HEK293T (cell line): ENCODE results near the gene NFIA.

Source experiments
- CTCF ChIA-PET: fragments of 350-600 bp; formaldehyde crosslinking; extraction: SDS; loops from one replicate; lab custom pipeline; 2021; ENCODE audit warnings: antibody characterized with exemption, inconsistent platforms; lab: Yijun Ruan, JAX
- POLR2A ChIA-PET: fragments of 350-600 bp; formaldehyde crosslinking; extraction: SDS; loops from one replicate; lab custom pipeline; 2020; ENCODE audit warnings: antibody characterized with exemption, inconsistent platforms; lab: Yijun Ruan, JAX
- DNase-seq: peaks from one replicate; pipeline ENCODE4 v3.0.0; 2012; ENCODE audit warnings: mixed read lengths; ENCODE audit errors: extremely low spot score
- ARNT ChIP-seq: fragments of 450-650 bp; IDR thresholded peaks from 2 replicates; pipeline ENCODE4 v1.6.1; 2017; ENCODE audit warnings: mild to moderate bottlenecking
- BHLHE40 ChIP-seq: fragments of 450-650 bp; IDR thresholded peaks from 2 replicates; pipeline ENCODE4 v1.6.1; 2016; ENCODE audit warnings: mild to moderate bottlenecking, moderate library complexity, borderline replicate concordance
- CTBP1 ChIP-seq: fragments of 450-650 bp; IDR thresholded peaks from 2 replicates; pipeline ENCODE4 v1.6.1; 2016; ENCODE audit warnings: borderline replicate concordance
- ELF4 ChIP-seq: fragments of 450-650 bp; IDR thresholded peaks from 2 replicates; pipeline ENCODE4 v1.6.1; 2017; ENCODE audit warnings: antibody characterized with exemption
- FOXA1 ChIP-seq: fragments of 450-650 bp; IDR thresholded peaks from 2 replicates; pipeline ENCODE4 v1.6.1; 2016; ENCODE audit warnings: mild to moderate bottlenecking
- FOXK2 ChIP-seq: fragments of 450-650 bp; IDR thresholded peaks from 2 replicates; pipeline ENCODE4 v1.6.1; 2016; ENCODE audit warnings: mild to moderate bottlenecking
- FOXM1 ChIP-seq: fragments of 450-650 bp; IDR thresholded peaks from 2 replicates; pipeline ENCODE4 v1.6.1; 2017; ENCODE audit warnings: mild to moderate bottlenecking, borderline replicate concordance
- HDGF ChIP-seq: fragments of 450-650 bp; IDR thresholded peaks from 2 replicates; pipeline ENCODE4 v1.6.1; 2017; ENCODE audit warnings: antibody characterized with exemption, borderline replicate concordance
- L3MBTL2 ChIP-seq: fragments of 450-650 bp; conservative IDR thresholded peaks from 2 replicates; pipeline ENCODE4 v1.6.1; 2016; ENCODE audit warnings: mild to moderate bottlenecking
- LEF1 ChIP-seq: fragments of 450-650 bp; IDR thresholded peaks from 2 replicates; pipeline ENCODE4 v1.6.1; 2017; ENCODE audit warnings: mild to moderate bottlenecking, borderline replicate concordance
- NFRKB ChIP-seq: fragments of 450-650 bp; IDR thresholded peaks from 2 replicates; pipeline ENCODE4 v1.6.1; 2016; ENCODE audit warnings: mild to moderate bottlenecking, moderate library complexity
- SP1 ChIP-seq: fragments of 450-650 bp; IDR thresholded peaks from 2 replicates; pipeline ENCODE4 v1.6.1; 2017
- SUZ12 ChIP-seq: fragments of 450-650 bp; IDR thresholded peaks from 2 replicates; pipeline ENCODE4 v1.6.1; 2016; ENCODE audit warnings: mild to moderate bottlenecking
- TARDBP ChIP-seq: fragments of 450-650 bp; IDR thresholded peaks from 2 replicates; pipeline ENCODE4 v1.6.1; 2016
- ZNF384 ChIP-seq: fragments of 450-650 bp; IDR thresholded peaks from 2 replicates; pipeline ENCODE4 v1.6.1; 2016
- TF ChIP-seq, protein P1 (sequence below): fragments of 450-650 bp; IDR thresholded peaks from 2 replicates; pipeline ENCODE4 v1.6.1; 2016

NFIA gene

DNA sequence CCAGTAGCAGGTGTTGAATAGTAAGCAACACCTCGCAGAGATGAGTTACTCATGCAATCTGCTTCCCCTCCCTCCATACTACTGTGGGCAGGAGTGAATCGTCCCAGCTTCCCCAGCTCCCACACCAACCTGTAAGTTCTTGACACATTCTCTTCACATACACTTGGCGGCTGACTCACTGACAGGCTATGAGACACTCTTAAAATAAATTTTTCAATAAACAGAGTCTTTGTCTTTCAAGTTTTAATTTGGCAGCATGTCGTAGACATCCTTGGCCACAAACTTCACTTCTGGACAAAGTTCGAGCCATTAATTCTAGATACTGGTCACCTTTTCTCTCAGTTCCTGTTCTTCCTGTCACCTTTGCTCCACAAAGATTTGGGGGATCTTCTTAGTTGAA is 351.9 kb downstream of the NFIA start:
- DNase-seq, result no peak
- CTCF ChIA-PET, result no interaction called here
- POLR2A ChIA-PET, result no interaction called here

DNA sequence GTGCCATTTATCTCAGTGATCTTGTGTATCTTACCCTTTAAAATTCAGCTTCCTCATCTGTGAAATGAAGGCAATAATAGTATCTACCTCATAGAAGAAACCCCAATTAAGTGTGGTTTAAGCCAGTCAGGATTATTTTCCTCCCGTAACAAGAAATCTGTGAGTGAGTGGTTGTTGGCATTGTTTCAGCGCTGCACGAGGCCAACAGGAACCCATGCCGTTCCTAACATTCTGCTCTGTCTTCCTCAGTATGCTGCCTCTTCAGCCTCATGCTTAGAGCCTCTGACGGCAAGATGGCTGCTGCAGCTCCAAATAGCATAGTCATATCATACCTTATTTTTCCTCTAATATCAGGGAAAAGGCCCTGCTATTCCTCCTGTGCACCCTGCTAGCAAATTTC is 352.9 kb downstream of the NFIA start:
- POLR2A ChIA-PET, result no interaction called here
- DNase-seq, result no peak
- no peak for TF ChIP-seq L3MBTL2
- no peak for TF ChIP-seq FOXM1
- no peak for TF ChIP-seq FOXA1
- TF ChIP-seq NFRKB, result no peak
- no peak for TF ChIP-seq SUZ12
- TF ChIP-seq, protein P1, sequence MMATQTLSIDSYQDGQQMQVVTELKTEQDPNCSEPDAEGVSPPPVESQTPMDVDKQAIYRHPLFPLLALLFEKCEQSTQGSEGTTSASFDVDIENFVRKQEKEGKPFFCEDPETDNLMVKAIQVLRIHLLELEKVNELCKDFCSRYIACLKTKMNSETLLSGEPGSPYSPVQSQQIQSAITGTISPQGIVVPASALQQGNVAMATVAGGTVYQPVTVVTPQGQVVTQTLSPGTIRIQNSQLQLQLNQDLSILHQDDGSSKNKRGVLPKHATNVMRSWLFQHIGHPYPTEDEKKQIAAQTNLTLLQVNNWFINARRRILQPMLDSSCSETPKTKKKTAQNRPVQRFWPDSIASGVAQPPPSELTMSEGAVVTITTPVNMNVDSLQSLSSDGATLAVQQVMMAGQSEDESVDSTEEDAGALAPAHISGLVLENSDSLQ, result no peak
- TF ChIP-seq TARDBP, result no peak
- no peak for TF ChIP-seq BHLHE40
- TF ChIP-seq HDGF, result no peak
- TF ChIP-seq ELF4, result no peak
- no peak for TF ChIP-seq CTBP1
- no peak for TF ChIP-seq SP1
- TF ChIP-seq ARNT, result no peak
- no peak for TF ChIP-seq FOXK2
- CTCF ChIA-PET, result no interaction called here

More for the DNA sequence above, 351.9 kb downstream of the NFIA start:
- TF ChIP-seq HDGF (no peak), ARNT (no peak), NFRKB (no peak)

DNA sequence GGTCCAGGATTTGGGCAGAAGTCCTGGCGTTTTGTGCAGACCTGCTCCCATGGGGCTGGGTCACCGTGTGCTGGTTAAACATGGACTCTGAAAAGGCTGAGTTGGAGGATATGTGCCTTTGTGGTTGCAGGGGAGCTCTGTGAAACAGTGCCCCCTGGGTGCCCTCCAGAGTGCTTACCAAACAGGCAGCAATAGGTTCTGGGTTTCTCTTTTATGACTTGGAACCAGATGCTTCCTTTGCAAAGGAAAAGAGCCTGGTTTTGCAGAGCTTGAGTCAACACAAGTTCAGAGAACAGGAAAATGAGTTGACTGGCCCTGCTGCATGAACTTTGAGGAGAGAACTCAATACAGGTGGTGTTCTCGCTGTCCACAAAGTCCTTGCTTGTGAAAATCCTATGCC is 353.7 kb downstream of the NFIA start:
- CTCF ChIA-PET, result interaction anchor here (1.1 kb wide), 1 partner anchor 15 kb away, joined by 3 read pairs; no protein-coding TSS in a partner anchor

DNA sequence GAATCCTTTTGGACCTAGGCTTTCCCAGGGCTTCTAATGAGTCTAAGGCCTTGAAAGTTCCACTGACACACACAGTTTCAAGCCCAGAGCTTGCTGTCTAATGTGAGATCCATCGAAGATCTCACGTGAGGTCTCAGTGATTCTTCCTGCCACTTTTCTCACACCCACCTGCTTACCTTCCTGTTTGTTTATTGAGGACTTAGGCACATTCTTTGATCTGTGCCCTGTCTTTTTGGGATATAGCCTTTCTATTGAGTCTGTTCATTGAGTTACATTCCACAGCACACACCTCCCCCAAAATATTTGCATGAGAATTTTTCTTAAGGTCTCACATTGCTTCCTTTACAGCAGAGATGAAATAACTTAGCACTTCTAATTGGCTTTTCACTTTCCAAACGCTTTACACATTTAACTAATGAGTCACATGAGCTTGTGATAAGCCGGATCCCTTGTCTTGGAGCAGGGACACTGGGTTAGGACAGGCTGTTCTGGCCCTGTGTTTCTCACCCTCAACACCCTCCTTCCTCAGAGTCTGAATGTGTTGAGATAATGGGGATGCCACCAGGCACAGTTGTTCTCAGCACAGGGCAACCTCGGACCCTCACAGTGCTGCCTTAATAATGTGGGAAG is 354.2 kb downstream of the NFIA start:
- no peak for DNase-seq
- ChIA-PET POLR2A (no interaction called here), CTCF (interaction anchor here (1.1 kb wide), 1 partner anchor 15 kb away, joined by 3 read pairs; no protein-coding TSS in a partner anchor)
- no peak for TF ChIP-seq HDGF
- TF ChIP-seq CTBP1, result no peak
- TF ChIP-seq LEF1, result no peak
- TF ChIP-seq FOXM1, result no peak
- TF ChIP-seq SP1, result no peak
- TF ChIP-seq L3MBTL2, result no peak
- TF ChIP-seq FOXA1, result no peak
- no peak for TF ChIP-seq FOXK2
- no peak for TF ChIP-seq SUZ12
- TF ChIP-seq, protein P1, result no peak
- TF ChIP-seq ARNT, result no peak

More for the DNA sequence above, 353.7 kb downstream of the NFIA start:
- POLR2A ChIA-PET, result no interaction called here
- TF ChIP-seq FOXA1, result no peak
- DNase-seq, result no peak

DNA sequence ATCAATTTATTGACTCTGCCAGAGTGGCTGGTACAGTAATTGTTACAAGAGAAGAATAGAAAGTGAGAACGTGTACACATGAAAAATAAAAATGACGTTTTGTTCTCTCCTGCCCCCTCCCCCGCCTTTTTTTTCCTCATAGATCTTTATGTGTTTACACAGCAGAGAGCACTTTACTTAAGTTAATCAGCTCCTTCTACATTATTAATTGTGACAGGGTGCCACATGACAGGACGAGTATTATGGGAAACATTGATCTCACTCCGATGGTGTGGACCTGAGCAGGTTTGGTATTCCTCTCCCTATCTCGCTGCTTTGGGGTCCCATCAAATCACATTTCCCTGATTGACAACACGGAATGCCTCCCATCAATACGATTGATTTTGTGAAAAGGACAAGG is 356.9 kb downstream of the NFIA start:
- ChIA-PET POLR2A (no interaction called here), CTCF (no interaction called here)
- no peak for TF ChIP-seq ELF4
- no peak for DNase-seq

DNA sequence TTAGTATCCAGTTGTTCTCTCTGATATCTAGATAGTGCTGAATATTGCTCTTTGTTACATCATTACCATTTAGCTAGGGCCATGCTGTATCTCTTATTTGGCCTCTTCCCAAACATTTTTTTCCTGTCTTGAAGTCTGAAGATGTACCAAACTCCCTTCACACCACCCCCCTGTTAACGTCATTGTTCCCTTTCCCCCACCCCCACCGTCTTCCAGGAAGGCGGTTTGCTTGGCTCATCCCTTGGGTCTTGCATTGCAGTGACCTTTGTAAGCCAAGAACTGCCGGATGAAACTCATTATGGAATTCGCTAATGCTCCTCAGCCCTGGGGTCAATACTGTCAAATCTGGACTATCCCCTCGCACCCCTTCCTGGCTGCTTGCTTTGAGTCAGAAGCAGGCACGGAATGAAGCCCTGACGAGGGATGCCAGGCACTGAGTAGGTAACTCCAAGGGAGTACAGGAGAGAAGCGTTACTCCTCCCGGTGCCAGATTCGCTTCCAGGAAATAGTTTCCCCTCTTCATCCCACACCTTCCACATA is 359.4 kb downstream of the NFIA start:
- CTCF ChIA-PET, result no interaction called here
- POLR2A ChIA-PET, result no interaction called here
- TF ChIP-seq SUZ12 (no peak), NFRKB (no peak), TARDBP (no peak), L3MBTL2 (no peak), ELF4 (no peak), BHLHE40 (no peak)
- TF ChIP-seq, protein P1, result no peak
- no peak for DNase-seq

DNA sequence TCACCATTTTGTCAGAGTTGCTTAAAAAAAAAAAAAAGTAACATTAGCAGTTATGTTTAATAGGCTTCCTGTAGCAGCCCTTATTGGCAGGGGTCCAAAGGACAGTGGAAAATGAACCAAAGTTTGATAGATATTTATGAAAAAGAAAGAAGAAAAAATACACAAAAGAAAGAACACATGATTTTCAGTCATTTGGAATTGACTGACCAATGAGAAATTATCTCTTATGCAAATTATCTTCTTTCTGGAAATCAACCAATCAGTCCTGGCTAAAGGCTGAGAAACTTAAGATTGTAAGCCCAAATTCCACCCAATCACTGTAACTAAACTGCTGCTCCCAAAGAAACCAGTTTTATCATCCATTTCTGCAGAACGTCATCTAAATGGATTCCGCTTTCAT is 360.2 kb downstream of the NFIA start:
- TF ChIP-seq CTBP1 (no peak), ZNF384 (0 out of 2 replicates have a peak, but pooled peaks have one; percentile 50), HDGF (no peak)
- TF ChIP-seq, protein P1, result no peak
- ChIA-PET POLR2A (no interaction called here), CTCF (no interaction called here)
- DNase-seq, result no peak
